HepG2 (cell line): ENCODE measurements around the gene CKB. TPM values are rescaled to one million over a fixed set of nuclear protein-coding genes. Genes with fewer than 3 reads are reported as not detected.

Experiments
- AHR ChIP-seq: IDR thresholded peaks from 2 replicates; pipeline ENCODE4 v1.6.1; 2018; ENCODE audit warnings: missing genetic modification reagents, missing compliant biosample characterization
- ARHGAP35 ChIP-seq: sonication (generic); formaldehyde crosslinking; IDR thresholded peaks from 2 replicates; pipeline ENCODE4 v1.9.0; 2022; ENCODE audit warnings: mild to moderate bottlenecking, inconsistent platforms, moderate library complexity, missing genetic modification reagents, borderline replicate concordance
- ERF ChIP-seq: IDR thresholded peaks from 2 replicates; pipeline ENCODE4 v1.6.1; 2018; ENCODE audit warnings: missing biosample characterization, missing genetic modification reagents
- GRHL1 ChIP-seq: sonication (generic); formaldehyde crosslinking; conservative IDR thresholded peaks from 2 replicates; pipeline ENCODE4 v1.8.0; 2022; ENCODE audit warnings: missing genetic modification reagents
- IKZF5 ChIP-seq: IDR thresholded peaks from 2 replicates; pipeline ENCODE4 v1.6.1; 2018; ENCODE audit warnings: missing genetic modification reagents, mild to moderate bottlenecking, missing compliant biosample characterization
- KMT2A ChIP-seq: sonication (generic); formaldehyde crosslinking; IDR thresholded peaks from 2 replicates; pipeline ENCODE4 v1.4.0; 2020; ENCODE audit warnings: missing genetic modification reagents
- LCORL ChIP-seq, 2 experiments: fragments of 450-650 bp in 1 of 2; sonication (generic) in 1 of 2; formaldehyde crosslinking in 1 of 2; IDR thresholded peaks; 2 replicates each; pipeline versions ENCODE4 v1.5.0 to v1.6.1; 2017 to 2020; ENCODE audit warnings: antibody characterized with exemption in 1 of 2, missing genetic modification reagents in 1 of 2
- NFKB2 ChIP-seq: sonication (generic); formaldehyde crosslinking; IDR thresholded peaks from 2 replicates; pipeline ENCODE4 v1.4.0; 2020; ENCODE audit warnings: missing genetic modification reagents, borderline replicate concordance
- THAP8 ChIP-seq: sonication (generic); formaldehyde crosslinking; IDR thresholded peaks from 2 replicates; pipeline ENCODE4 v1.5.1; 2020; ENCODE audit warnings: missing genetic modification reagents, mild to moderate bottlenecking, borderline replicate concordance
- ZNF552 ChIP-seq: sonication (generic); formaldehyde crosslinking; IDR thresholded peaks from 2 replicates; pipeline ENCODE4 v1.9.0; 2022; ENCODE audit warnings: missing genetic modification reagents, mild to moderate bottlenecking, borderline replicate concordance
- ZNF672 ChIP-seq: sonication (generic); formaldehyde crosslinking; IDR thresholded peaks from 2 replicates; pipeline ENCODE4 v1.8.1; 2022; ENCODE audit warnings: missing genetic modification reagents
- ZNF687 ChIP-seq: sonication (generic); formaldehyde crosslinking; IDR thresholded peaks from 2 replicates; pipeline ENCODE4 v1.5.1; 2020; ENCODE audit warnings: mild to moderate bottlenecking, missing genetic modification reagents, moderate library complexity
- ZNF800 ChIP-seq: sonication (generic); formaldehyde crosslinking; IDR thresholded peaks from 2 replicates; pipeline ENCODE4 v1.4.0; 2020; ENCODE audit warnings: missing genetic modification reagents
- polyA plus RNA-seq, 8 experiments: library from polyadenylated mRNA; depleted of rRNA in 3 of 8; stranded (reverse) in 7 of 8; unstranded in 1 of 8; fragments of >200 nt; fragmentation: Illumina TruSeq in 4 of 8; extraction: Trizol in 4 of 8; gene quantifications; 2 replicates each; pipeline versions ENCODE4 v1.2.1 to v1.2.3, GENCODE V29; 2011 to 2016; ENCODE audit warnings: low read depth in 4 of 8, missing spikeins in 1 of 8, mixed read lengths in 1 of 8; ENCODE audit not compliant: insufficient read depth in 1 of 8
- total RNA-seq, 5 experiments: library from RNA; depleted of rRNA; stranded (reverse); fragments of >200 nt; fragmentation: Illumina TruSeq; extraction: Trizol; gene quantifications; 2 replicates each; pipeline ENCODE4 v1.2.3, GENCODE V29; 2016; ENCODE audit warnings: low read depth in 1 of 5
- TF ChIP-seq, protein P1 (sequence below): sonication (generic); formaldehyde crosslinking; IDR thresholded peaks from 2 replicates; pipeline ENCODE4 v1.8.0; 2022; ENCODE audit warnings: missing genetic modification reagents, low read depth, mild to moderate bottlenecking, borderline replicate concordance
- TF ChIP-seq, protein P2 (sequence below): sonication (generic); formaldehyde crosslinking; IDR thresholded peaks from 2 replicates; pipeline ENCODE4 v1.4.0; 2020; ENCODE audit warnings: missing genetic modification reagents

CKB gene
- total and polyA plus RNA-seq, 2 of the 13 experiments (the other 11 are each of a cell fraction or from before 2014, with no cell fraction given): 82.3 to 217 TPM

- TF ChIP-seq GRHL1 (CRISPR knock-in tag) (no peak), ERF (CRISPR knock-in tag) (no peak), LCORL (IDR thresholded peaks at IDR 0.05) (no peak), LCORL (CRISPR knock-in tag; IDR thresholded peaks at IDR 0.05) (0 out of 2 replicates have a peak, but pooled peaks have one; percentile 53), THAP8 (CRISPR knock-in tag) (no peak), AHR (no peak), ZNF687 (CRISPR knock-in tag) (peak; percentile 92), KMT2A (CRISPR knock-in tag) (no peak), ARHGAP35 (CRISPR knock-in tag) (no peak), ZNF552 (CRISPR knock-in tag) (no peak), NFKB2 (CRISPR knock-in tag) (0 out of 2 replicates have a peak, but pooled peaks have one; percentile 7), ZNF800 (CRISPR knock-in tag) (no peak), IKZF5 (CRISPR knock-in tag) (no peak), ZNF672 (CRISPR knock-in tag) (no peak)
- TF ChIP-seq, protein P1, sequence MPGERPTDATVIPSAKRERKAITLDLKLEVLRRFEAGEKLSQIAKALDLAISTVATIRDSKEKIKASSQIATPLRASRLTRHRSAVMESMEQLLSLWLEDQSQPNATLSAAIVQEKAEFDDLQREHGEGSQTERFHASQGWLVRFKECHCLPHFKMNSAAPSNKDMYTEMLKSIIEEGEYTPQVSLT: no peak
- TF ChIP-seq, protein P2, sequence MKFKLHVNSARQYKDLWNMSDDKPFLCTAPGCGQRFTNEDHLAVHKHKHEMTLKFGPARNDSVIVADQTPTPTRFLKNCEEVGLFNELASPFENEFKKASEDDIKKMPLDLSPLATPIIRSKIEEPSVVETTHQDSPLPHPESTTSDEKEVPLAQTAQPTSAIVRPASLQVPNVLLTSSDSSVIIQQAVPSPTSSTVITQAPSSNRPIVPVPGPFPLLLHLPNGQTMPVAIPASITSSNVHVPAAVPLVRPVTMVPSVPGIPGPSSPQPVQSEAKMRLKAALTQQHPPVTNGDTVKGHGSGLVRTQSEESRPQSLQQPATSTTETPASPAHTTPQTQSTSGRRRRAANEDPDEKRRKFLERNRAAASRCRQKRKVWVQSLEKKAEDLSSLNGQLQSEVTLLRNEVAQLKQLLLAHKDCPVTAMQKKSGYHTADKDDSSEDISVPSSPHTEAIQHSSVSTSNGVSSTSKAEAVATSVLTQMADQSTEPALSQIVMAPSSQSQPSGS (CRISPR knock-in tag): no peak
These were observed 27.0 kb upstream of the CKB start (continued) for GRCh38 chr14:103549361-103550311.
